Left colon (tissue), 2 donors: ENCODE results near the gene IFTAP. TPM values are rescaled to one million over a fixed set of nuclear protein-coding genes. Genes with fewer than 3 reads are reported as not detected.
A peak's percentile ranks its signal among the peaks of the same experiment; 100 is the strongest.
"Not testable (repeated sequence)": the region's sequence is repeated elsewhere in the genome, so short reads cannot be mapped to it uniquely, and the experiment has no call there.

Experiments used
- ATAC-seq: fragments of 200-7000 bp; cut with Tn5 transposase; one replicate; pipeline ENCODE4 v1.9.1; 2020; ENCODE audit warnings: mild to moderate bottlenecking, moderate library complexity
- DNase-seq, 2 donors: peaks; one replicate each; pipeline ENCODE4 v3.0.0-alpha.2; 2020
- intact Hi-C, 2 donors: fragments of 100-400 bp; cut with DNase I in 1 of 2; cut with micrococcal nuclease in 1 of 2; formaldehyde crosslinking; loops; one replicate each; pipeline versions ENCODE4 v1.11.2 to v1.14.0; 2022; cut with DNase I, micrococcal nuclease
- long read RNA-seq: library from polyadenylated mRNA; unstranded; transcript quantifications from one replicate; pipeline ENCODE4 v2.0.0, GENCODE V29; 2021
- total RNA-seq, 2 donors: library from RNA; stranded (reverse); fragmentation: NEBNext Ultra II Directional; extraction: Animal tissue kit (Norgen Biotek cat#: 25700); gene quantifications; one replicate each; pipeline ENCODE4 v1.2.1, GENCODE V29; 2021
- donor health status: DM: no; HTN: no; CAD: no.
- donor health status: DM: yes; HTN: yes; CAD: no.

The IFTAP gene, protein sequence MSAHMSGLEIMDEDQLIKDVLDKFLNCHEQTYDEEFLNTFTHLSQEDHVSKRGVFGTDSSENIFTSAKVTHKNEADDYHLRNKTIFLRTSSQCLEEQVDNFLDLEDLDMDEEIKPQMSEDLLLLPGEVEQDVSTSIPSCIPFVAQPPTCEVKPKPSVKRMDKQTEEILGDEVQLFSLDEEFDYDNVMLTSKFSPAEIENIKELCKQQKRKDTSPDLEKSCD
- 1 to 10 TPM; 4.4 to 7.8 TPM for total RNA-seq
- long read RNA-seq, partial matches to known transcripts: 0 of 8 reads
- long read RNA-seq, other reads (novel, unspliced or antisense): 0 of 8 reads

GRCh38 chr11:36594316-36594989 is at the start of gene IFTAP:
IFTAP (plus strand) TSS chr11:36594502; CDS start chr11:36610104, 15,602 bp downstream.
- intact Hi-C loops: no loop called here
- DNase-seq (peak; percentile 42 to 47), ATAC-seq (peak; percentile 100)

- ATAC-seq (no peak), DNase-seq (no peak)
- intact Hi-C loops: no loop called here
Observed at GRCh38 chr11:36550385-36551115, 43.8 kb upstream of the IFTAP start.

GRCh38 chr11:36557390-36557789 is 36.9 kb upstream of the IFTAP start:
- DNase-seq, intact Hi-C loops, ATAC-seq: not testable (repeated sequence)

- intact Hi-C loops: no loop called here
- ATAC-seq (no peak), DNase-seq (no peak)
Observed at GRCh38 chr11:36557991-36558390, 36.3 kb upstream of the IFTAP start.

GRCh38 chr11:36558571-36559413 is 35.5 kb upstream of the IFTAP start:
- peak; percentile 31 for ATAC-seq
- DNase-seq: no peak
- intact Hi-C loops: no loop called here

GRCh38 chr11:36564376-36565030 is 29.8 kb upstream of the IFTAP start:
- intact Hi-C loops: loop anchor here in 1 of 2 donors (5.0 to 10.0 kb wide), 3 partner anchors 60 to 180 kb away; no protein-coding TSS in a partner anchor
- peak in 1 of 2 donors; percentile 53 for DNase-seq
- ATAC-seq: peak; percentile 75

GRCh38 chr11:36565031-36565610 is 29.2 kb upstream of the IFTAP start:
- ATAC-seq (no peak), DNase-seq (no peak)
- intact Hi-C loops: loop anchor here in 1 of 2 donors (10.0 kb wide), 2 partner anchors 60 to 180 kb away; no protein-coding TSS in a partner anchor

GRCh38 chr11:36566407-36567053 is 27.8 kb upstream of the IFTAP start:
- intact Hi-C loops: loop anchor here in 1 of 2 donors (10.0 kb wide), 2 partner anchors 58 to 178 kb away; no protein-coding TSS in a partner anchor
- ATAC-seq (no peak), DNase-seq (no peak)

- intact Hi-C loops: loop anchor here in 1 of 2 donors (10.0 kb wide), 2 partner anchors 57 to 177 kb away; no protein-coding TSS in a partner anchor
- ATAC-seq (no peak), DNase-seq (no peak)
Observed at GRCh38 chr11:36567694-36568093, 26.6 kb upstream of the IFTAP start, which contains the start of gene RAG1. RAG1 (plus strand) TSS chr11:36568007; CDS start chr11:36573305, 5,298 bp downstream.

DNA sequence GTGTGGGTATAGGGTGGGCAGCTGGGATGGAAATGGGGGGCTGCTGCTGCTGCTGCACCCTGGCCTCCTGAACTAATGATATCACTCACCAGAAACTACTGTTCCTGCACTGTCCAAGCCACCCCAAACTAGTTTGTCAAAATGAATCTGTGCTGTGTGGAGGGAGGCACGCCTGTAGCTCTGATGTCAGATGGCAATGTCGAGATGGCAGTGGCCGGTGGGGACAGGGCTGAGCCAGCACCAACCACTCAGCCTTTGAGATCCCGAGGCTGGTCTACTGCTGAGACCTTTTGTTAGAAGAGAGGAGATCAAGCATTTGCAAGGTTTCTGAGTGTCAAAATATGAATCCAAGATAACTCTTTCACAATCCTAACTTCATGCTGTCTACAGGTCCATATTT is 25.2 kb upstream of the IFTAP start:
- DNase-seq: no peak
- no peak for ATAC-seq
- intact Hi-C loops: loop anchor here in 1 of 2 donors (10.0 kb wide), 2 partner anchors 56 to 176 kb away; no protein-coding TSS in a partner anchor

- no peak for ATAC-seq
- intact Hi-C loops: no loop called here
- DNase-seq: no peak
Observed at GRCh38 chr11:36574486-36574885, 19.8 kb upstream of the IFTAP start.

- ATAC-seq (no peak), DNase-seq (no peak)
- intact Hi-C loops: no loop called here
Observed at GRCh38 chr11:36577373-36577772, 16.9 kb upstream of the IFTAP start.

DNA sequence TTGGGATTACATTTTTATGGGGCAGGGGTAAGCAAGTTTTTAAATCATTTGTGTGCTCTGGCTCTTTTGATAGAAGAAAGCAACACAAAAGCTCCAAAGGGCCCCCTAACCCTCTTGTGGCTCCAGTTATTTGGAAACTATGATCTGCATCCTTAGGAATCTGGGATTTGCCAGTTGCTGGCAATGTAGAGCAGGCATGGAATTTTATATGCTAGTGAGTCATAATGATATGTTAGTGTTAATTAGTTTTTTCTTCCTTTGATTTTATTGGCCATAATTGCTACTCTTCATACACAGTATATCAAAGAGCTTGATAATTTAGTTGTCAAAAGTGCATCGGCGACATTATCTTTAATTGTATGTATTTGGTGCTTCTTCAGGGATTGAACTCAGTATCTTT is 16.4 kb upstream of the IFTAP start:
- intact Hi-C loops: no loop called here
- DNase-seq (no peak), ATAC-seq (no peak)

DNA sequence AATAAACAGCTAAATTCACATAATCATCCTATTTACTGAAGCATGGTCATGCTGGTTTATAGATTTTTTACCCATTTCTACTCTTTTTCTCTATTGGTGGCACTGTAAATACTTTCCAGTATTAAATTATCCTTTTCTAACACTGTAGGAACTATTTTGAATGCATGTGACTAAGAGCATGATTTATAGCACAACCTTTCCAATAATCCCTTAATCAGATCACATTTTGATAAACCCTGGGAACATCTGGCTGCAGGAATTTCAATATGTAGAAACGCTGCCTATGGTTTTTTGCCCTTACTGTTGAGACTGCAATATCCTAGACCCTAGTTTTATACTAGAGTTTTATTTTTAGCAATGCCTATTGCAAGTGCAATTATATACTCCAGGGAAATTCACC is 15.8 kb upstream of the IFTAP start:
- DNase-seq (no peak), ATAC-seq (no peak)
- intact Hi-C loops: no loop called here

DNA sequence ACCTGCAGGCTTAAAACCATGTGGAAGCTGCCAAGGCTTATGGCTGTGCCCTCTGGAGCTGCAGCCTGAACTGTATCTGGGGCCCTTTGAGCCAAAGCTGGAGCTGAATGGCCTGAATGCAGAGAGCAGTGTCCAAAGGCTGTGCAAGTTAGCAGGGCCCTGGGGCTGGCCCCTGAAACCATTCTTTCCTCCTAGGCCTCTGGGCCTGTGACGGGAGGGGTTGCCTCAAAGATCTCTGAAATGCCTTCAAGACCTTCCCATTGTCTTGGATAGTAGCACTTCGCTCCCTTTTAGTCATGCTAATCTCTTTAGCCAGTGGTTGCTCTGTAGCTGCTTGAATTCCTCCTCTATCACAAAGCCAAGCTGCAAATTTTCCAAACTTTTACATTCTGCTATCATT is 12.8 kb upstream of the IFTAP start:
- ATAC-seq (no peak), DNase-seq (no peak)
- intact Hi-C loops: no loop called here

DNA sequence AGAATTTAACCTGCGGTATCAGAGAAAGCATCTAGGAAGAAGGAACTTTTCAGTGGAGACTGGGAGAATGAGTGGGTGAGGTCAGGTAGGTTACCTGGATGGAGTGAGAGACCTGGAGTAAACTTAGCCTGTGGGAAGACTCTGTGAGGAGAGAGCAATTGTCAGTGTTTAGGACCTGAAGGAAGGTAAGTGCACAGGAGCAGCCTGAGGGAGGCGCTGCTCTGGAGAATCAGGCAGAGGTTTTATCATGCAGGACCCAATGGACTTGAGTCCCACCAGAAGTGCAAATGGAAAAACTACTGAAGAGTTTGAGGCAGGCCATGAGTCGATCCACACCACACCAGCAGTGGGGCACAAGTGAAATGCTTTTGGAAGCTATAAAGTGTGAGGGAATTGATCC is 10.6 kb upstream of the IFTAP start:
- intact Hi-C loops: no loop called here
- no peak for ATAC-seq

DNA sequence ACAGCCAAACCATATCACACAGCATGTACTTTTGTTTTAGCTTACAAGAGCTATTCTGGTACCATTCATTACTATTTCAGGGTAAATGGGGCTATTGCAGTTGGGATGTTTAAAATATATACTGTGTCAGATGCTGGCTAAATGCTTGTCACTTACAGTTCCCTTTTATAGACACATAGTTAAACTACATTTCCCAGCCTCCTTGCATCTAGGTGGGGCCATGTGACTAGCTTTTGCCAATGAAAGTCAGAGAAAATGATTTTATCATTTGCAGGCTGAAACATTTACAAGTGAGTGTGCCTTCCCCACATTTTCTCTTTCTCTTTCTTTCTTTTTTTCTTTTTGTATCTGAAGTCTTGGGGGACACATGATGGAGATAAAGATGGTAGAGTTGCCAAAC is 7.8 kb upstream of the IFTAP start:
- no peak for ATAC-seq
- intact Hi-C loops: no loop called here
- no peak for DNase-seq

More for the DNA sequence above, 10.6 kb upstream of the IFTAP start:
- no peak for DNase-seq
